GF-D8 (cell line): Measurements from ENCODE around the gene CENPM.

Source experiments
- DNase-seq: peaks from one replicate; lab custom pipeline; 2025; lab: John Stamatoyannopoulos, UW

CENPM gene

GRCh38 chr22:41898645-41899044 is 48.3 kb downstream of the CENPM start:
- no peak for DNase-seq

GRCh38 chr22:41893591-41894375 is 53.2 kb downstream of the CENPM start:
- no peak for DNase-seq

DNA sequence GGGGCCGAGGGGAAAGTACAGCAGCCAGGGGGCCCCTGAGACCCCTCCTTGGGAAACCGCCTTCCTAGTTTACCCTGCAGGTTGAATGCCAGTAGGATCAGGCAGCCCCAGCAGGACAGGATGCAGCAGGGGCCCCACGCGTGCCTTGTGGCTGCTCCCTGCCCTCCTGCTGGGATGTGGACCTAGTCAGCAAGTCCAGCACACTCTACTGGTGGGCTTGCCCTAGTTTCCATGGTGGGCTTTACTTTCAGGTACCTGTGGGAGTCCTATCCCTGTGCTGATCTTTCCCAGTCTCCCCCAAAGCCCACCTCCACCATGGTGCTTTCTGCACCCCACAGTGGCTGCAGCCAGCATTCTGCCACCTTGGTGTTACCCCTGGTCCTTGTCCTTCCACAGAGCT is 54.2 kb downstream of the CENPM start:
- no peak for DNase-seq

DNA sequence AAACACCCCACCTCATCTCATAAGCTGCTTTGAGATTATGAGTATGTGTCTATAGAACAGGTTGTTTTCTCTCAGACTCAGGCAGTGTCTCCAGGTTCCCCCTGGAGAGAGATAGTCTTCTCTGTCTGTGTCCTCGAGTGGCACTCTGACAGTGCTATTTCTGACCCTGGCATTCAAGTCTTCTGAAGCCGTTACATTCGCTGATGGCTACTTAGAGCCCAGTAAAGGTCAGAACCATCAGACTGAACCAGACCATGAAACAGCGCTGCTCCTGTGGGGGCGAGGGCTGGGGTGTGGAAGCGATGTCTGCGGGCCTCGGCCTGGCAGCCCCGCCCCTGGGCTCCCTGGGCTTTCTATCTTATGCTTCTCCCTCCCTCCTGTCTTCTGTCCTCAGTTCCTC is 55.5 kb downstream of the CENPM start:
- DNase-seq: no peak
